ENCODE data around the gene NCAPG2. TPM values are rescaled to one million over a fixed set of nuclear protein-coding genes. Genes with fewer than 3 reads are reported as not detected.

The NCAPG2 gene
- total RNA-seq, 4 donors from 2014 or later = 6.7 to 8.3 (median 7.7) TPM

GRCh38 chr7:158596745-158597144 lies 107.9 kb downstream of the NCAPG2 start:
- Histone ChIP-seq H3K27me3 (no peaks in the 10 kb centered on the region), H3K27ac (no peak overlapping the region), H3K9me3 (no peaks in the 10 kb centered on the region), H3K4me1 (no peaks in the 10 kb centered on the region), H3K4me3 (replicated peaks in 1 of 3) (no peak overlapping the region), H3K36me3 (no peaks in the 10 kb centered on the region)
- 100% methylated on average over 1 to 4 of the region's 4 CpGs for WGBS, 2 donors
- no peak for DNase-seq
- TF ChIP-seq POLR2A (IDR thresholded peaks at IDR 0.05) = no peak
- TF ChIP-seq CTCF (IDR thresholded peaks at IDR 0.05) = no peak
- intact Hi-C loops (cut with DNase I) = no loop called here

GRCh38 chr7:158596309-158596708 lies 108.3 kb downstream of the NCAPG2 start:
- intact Hi-C loops (cut with DNase I) = no loop called here
- 96 to 97% methylated on average over 4 of the region's 4 CpGs for WGBS, 2 donors

GRCh38 chr7:158595068-158595467 lies 109.5 kb downstream of the NCAPG2 start:
- Histone ChIP-seq H3K9me3 (no peaks in the 10 kb centered on the region), H3K27me3 (no peaks in the 10 kb centered on the region), H3K27ac (no peak overlapping the region), H3K4me1 (no peaks in the 10 kb centered on the region), H3K4me3 (replicated peaks in 1 of 3) (no peak overlapping the region), H3K36me3 (no peaks in the 10 kb centered on the region)
- TF ChIP-seq POLR2A (IDR thresholded peaks at IDR 0.05) = no peak
- TF ChIP-seq CTCF (IDR thresholded peaks at IDR 0.05) = no peak
- intact Hi-C loops (cut with DNase I) = no loop called here
- DNase-seq = no peak
- 59 to 61% methylated on average over 3 of the region's 3 CpGs for WGBS, 2 donors

More at GRCh38 chr7:158596309-158596708, 108.3 kb downstream of the NCAPG2 start:
- no peaks in the 10 kb centered on the region for H3K4me1 ChIP-seq
- no peak for TF ChIP-seq CTCF (IDR thresholded peaks at IDR 0.05)
- no peak for TF ChIP-seq POLR2A (IDR thresholded peaks at IDR 0.05)
- H3K36me3 ChIP-seq = no peaks in the 10 kb centered on the region
- no peaks in the 10 kb centered on the region for H3K9me3 ChIP-seq
- no peaks in the 10 kb centered on the region for H3K27me3 ChIP-seq
- DNase-seq = no peak
- H3K4me3 ChIP-seq (replicated peaks in 1 of 3) = no peak overlapping the region
- no peak overlapping the region for H3K27ac ChIP-seq

GRCh38 chr7:158592541-158592940 lies 112.1 kb downstream of the NCAPG2 start:
- WGBS, 2 donors = 91 to 100% methylated on average over 1 of the region's 1 CpG
- intact Hi-C loops (cut with DNase I) = no loop called here
- TF ChIP-seq POLR2A (IDR thresholded peaks at IDR 0.05) (no peak), CTCF (IDR thresholded peaks at IDR 0.05) (no peak)
- DNase-seq = no peak
- no peaks in the 10 kb centered on the region for H3K9me3 ChIP-seq
- no peaks in the 10 kb centered on the region for H3K4me1 ChIP-seq
- no peak overlapping the region for H3K27ac ChIP-seq
- no peaks in the 10 kb centered on the region for H3K36me3 ChIP-seq
- H3K27me3 ChIP-seq = no peaks in the 10 kb centered on the region
- H3K4me3 ChIP-seq (replicated peaks in 1 of 3) = no peak overlapping the region

- 89 to 92% methylated on average over 15 of the region's 15 CpGs for whole genome bisulfite sequencing, 2 donors
- H3K27ac ChIP-seq = no peak overlapping the region
- no peaks in the 10 kb centered on the region for H3K9me3 ChIP-seq
- H3K27me3 ChIP-seq = no peaks in the 10 kb centered on the region
- no peak overlapping the region for H3K4me3 ChIP-seq (replicated peaks in 1 of 3)
- TF ChIP-seq POLR2A (IDR thresholded peaks at IDR 0.05) = no peak
- TF ChIP-seq CTCF (IDR thresholded peaks at IDR 0.05) = no peak
- no peak for DNase-seq
- H3K36me3 ChIP-seq = no peaks in the 10 kb centered on the region
- peaks cover under 1 to 4% of the 10 kb centered on the region in 2 donors for H3K4me1 ChIP-seq
- intact Hi-C loops (cut with DNase I) = no loop called here
These were observed 112.7 kb downstream of the NCAPG2 start for GRCh38 chr7:158591944-158592343.
